SU-DHL-6 (cell line): ENCODE results near the gene RAB17.

ENCODE experiments used
- H2AFZ ChIP-seq: fragments of 200-600 bp; sonication (generic); 2 replicates; pipeline ENCODE4 v1.6.1; 2014; ENCODE audit warnings: low read depth, mild to moderate bottlenecking, moderate library complexity, mixed read lengths, antibody characterized with exemption, low read length; ENCODE audit not compliant: severe bottlenecking
- H3F3A ChIP-seq: fragments of 200-600 bp; shearing (Covaris generic); 2 replicates; pipeline ENCODE4 v1.6.0; 2016; ENCODE audit warnings: antibody characterized with exemption, mild to moderate bottlenecking; ENCODE audit not compliant: insufficient read depth
- H3K27ac ChIP-seq: fragments of 200-600 bp; sonication (generic); 2 replicates; pipeline ENCODE4 v1.5.1; 2016; ENCODE audit warnings: low read depth, mild to moderate bottlenecking, low read length, moderate library complexity, mixed read lengths
- H3K27me3 ChIP-seq: fragments of 200-600 bp; sonication (generic), shearing (Covaris generic); 2 replicates; pipeline ENCODE4 v1.6.0; 2014; ENCODE audit warnings: mild to moderate bottlenecking, low read length
- H3K36me3 ChIP-seq: fragments of 200-600 bp; sonication (generic); 2 replicates; pipeline ENCODE4 v1.6.1; 2014; ENCODE audit warnings: mild to moderate bottlenecking, low read length, mixed read lengths
- H3K4me2 ChIP-seq: fragments of 300-600, 200-600 bp; shearing (Covaris generic), sonication (generic); 2 replicates; pipeline ENCODE4 v1.6.0; 2014; ENCODE audit warnings: low read length, low read depth, mild to moderate bottlenecking; ENCODE audit not compliant: poor library complexity, severe bottlenecking
- H3K4me3 ChIP-seq: fragments of 200-600 bp; sonication (generic); 2 replicates; pipeline ENCODE4 v1.5.1; 2014; ENCODE audit warnings: antibody characterized with exemption, low read length, mild to moderate bottlenecking, mixed read lengths; ENCODE audit not compliant: insufficient read depth, poor library complexity, severe bottlenecking
- H3K79me2 ChIP-seq: fragments of 200-600 bp; sonication (generic); 2 replicates; pipeline ENCODE4 v1.6.1; 2014; ENCODE audit warnings: mild to moderate bottlenecking, low read length, moderate library complexity; ENCODE audit not compliant: insufficient read depth
- H3K9ac ChIP-seq: fragments of 200-600 bp; sonication (generic); 2 replicates; pipeline ENCODE4 v1.7.0; 2014; ENCODE audit warnings: mild to moderate bottlenecking, low read length
- H3K9me2 ChIP-seq: fragments of 200-600 bp; sonication (generic); replicated peaks from 2 replicates; pipeline ENCODE4 v1.6.1; 2014; ENCODE audit warnings: low read length; ENCODE audit not compliant: insufficient read depth
- H3K9me3 ChIP-seq: fragments of 200-600 bp; sonication (generic); 2 replicates; pipeline ENCODE4 v1.6.1; 2014; ENCODE audit warnings: low read length, mixed read lengths; ENCODE audit not compliant: insufficient read depth
- H4K20me1 ChIP-seq: fragments of 200-600 bp; sonication (generic); 2 replicates; pipeline ENCODE4 v1.6.1; 2014; ENCODE audit warnings: low read depth, mild to moderate bottlenecking, antibody characterized with exemption, low read length, moderate library complexity, mixed read lengths
- CTCF ChIP-seq: fragments of 200-600 bp; sonication (generic); IDR thresholded peaks from one replicate; pipeline ENCODE4 v1.5.1; 2017; ENCODE audit warnings: antibody characterized with exemption, mild to moderate bottlenecking, low read length, moderate library complexity; ENCODE audit not compliant: insufficient read depth, poor library complexity, severe bottlenecking
- EZH2phosphoT487 ChIP-seq: fragments of 200-600 bp; sonication (generic), shearing (Covaris generic); conservative IDR thresholded peaks from 2 replicates; pipeline ENCODE4 v1.6.1; 2018; ENCODE audit warnings: mild to moderate bottlenecking, antibody characterized with exemption, low read length, moderate library complexity, mixed read lengths

Gene RAB17

GRCh38 chr2:237630216-237631000 lies 39.9 kb upstream of the RAB17 start:
- Histone ChIP-seq H3K79me2 (no peaks in the 10 kb centered on the region), H3K27ac (no peak overlapping the region), H3K36me3 (no peaks in the 10 kb centered on the region), H3K9me3 (no peaks in the 10 kb centered on the region), H3K4me3 (no peak overlapping the region), H3K9me2 (no peaks in the 10 kb centered on the region), H3F3A (no peaks in the 10 kb centered on the region), H3K4me2 (no peak overlapping the region), H3K9ac (no peak overlapping the region), H4K20me1 (no peaks in the 10 kb centered on the region), H3K27me3 (no peaks in the 10 kb centered on the region), H2AFZ (no peak overlapping the region)
- TF ChIP-seq EZH2phosphoT487 (no peak), CTCF (no peak)

DNA sequence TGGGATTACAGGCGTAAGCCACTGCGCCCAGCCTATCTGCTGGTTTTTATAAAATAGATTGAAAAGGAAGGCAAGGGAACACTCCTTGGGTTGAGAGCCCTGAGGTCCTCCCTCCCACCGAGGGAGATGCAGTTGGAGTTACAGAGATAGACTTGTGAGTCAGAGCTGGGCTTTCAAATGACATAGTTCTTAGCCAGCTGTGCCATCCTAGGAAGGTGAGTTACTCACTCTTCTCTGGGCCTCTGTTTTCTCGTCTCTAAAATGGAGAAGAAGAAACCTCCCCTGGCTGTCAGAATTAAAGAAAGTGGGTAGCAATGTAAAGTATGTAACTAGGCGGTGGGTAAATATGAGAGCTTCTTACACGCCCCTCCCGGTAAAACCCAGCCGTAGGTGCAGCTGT lies 39.2 kb upstream of the RAB17 start:
- no peaks in the 10 kb centered on the region for H3K79me2 ChIP-seq
- no peaks in the 10 kb centered on the region for H4K20me1 ChIP-seq
- H3K9me3 ChIP-seq, result no peaks in the 10 kb centered on the region
- no peaks in the 10 kb centered on the region for H3K27me3 ChIP-seq
- H3K4me3 ChIP-seq, result no peak overlapping the region
- no peak overlapping the region for H3K4me2 ChIP-seq
- no peak overlapping the region for H2AFZ ChIP-seq
- H3K9me2 ChIP-seq, result no peaks in the 10 kb centered on the region
- no peaks in the 10 kb centered on the region for H3F3A ChIP-seq
- TF ChIP-seq CTCF (no peak), EZH2phosphoT487 (no peak)
- no peaks in the 10 kb centered on the region for H3K36me3 ChIP-seq
- H3K9ac ChIP-seq, result no peak overlapping the region
- no peak overlapping the region for H3K27ac ChIP-seq

GRCh38 chr2:237629188-237629534 lies 38.6 kb upstream of the RAB17 start:
- TF ChIP-seq EZH2phosphoT487 (no peak), CTCF (no peak)
- Histone ChIP-seq H3K36me3 (no peaks in the 10 kb centered on the region), H3K9me3 (no peaks in the 10 kb centered on the region), H3K4me3 (no peak overlapping the region), H3K9ac (no peak overlapping the region), H3K79me2 (no peaks in the 10 kb centered on the region), H3K27ac (no peak overlapping the region), H3F3A (no peaks in the 10 kb centered on the region), H2AFZ (no peak overlapping the region), H3K4me2 (no peak overlapping the region), H4K20me1 (no peaks in the 10 kb centered on the region), H3K9me2 (no peaks in the 10 kb centered on the region), H3K27me3 (no peaks in the 10 kb centered on the region)
